HEK293 (cell line): ENCODE measurements around the gene PHACTR2.

ENCODE experiments used
- CTCF ChIA-PET: fragments of 350-600 bp; formaldehyde crosslinking; extraction: SDS; loops from one replicate; lab custom pipeline; 2021; ENCODE audit warnings: antibody characterized with exemption; lab: Yijun Ruan, JAX
- POLR2A ChIA-PET: fragments of 300-600 bp; formaldehyde crosslinking; extraction: SDS; loops from one replicate; lab custom pipeline; 2020; ENCODE audit warnings: antibody characterized with exemption, inconsistent platforms; lab: Yijun Ruan, JAX
- H3K27ac ChIP-seq: fragments of 200-500 bp; sonication (Bioruptor generic); 2 replicates; pipeline ENCODE4 v1.5.1; 2014; ENCODE audit warnings: low read depth, low read length, control low read depth, inconsistent platforms; ENCODE audit errors: extremely low read depth
- H3K36me3 ChIP-seq, 2 experiments: fragments of 200-500 bp in 1 of 2; sonication (Bioruptor generic) in 1 of 2; 1 replicate in 1 of 2; 2 replicates in 1 of 2; pipeline ENCODE4 v1.5.1; 2014 to 2017; ENCODE audit warnings: inconsistent platforms in 2 of 2, low read length in 2 of 2; ENCODE audit not compliant: control insufficient read depth in 2 of 2, insufficient read depth in 1 of 2
- H3K4me1 ChIP-seq: fragments of 200-500 bp; sonication (Bioruptor generic); 2 replicates; pipeline ENCODE4 v1.5.1; 2014; ENCODE audit warnings: mild to moderate bottlenecking, low read length, inconsistent platforms; ENCODE audit not compliant: control insufficient read depth, insufficient read depth
- H3K4me3 ChIP-seq: 2 replicates; pipeline ENCODE4 v1.5.1; 2011; ENCODE audit warnings: low read depth, mild to moderate bottlenecking, control low read depth, low read length, moderate library complexity
- H3K9me3 ChIP-seq: fragments of 200-500 bp; sonication (Bioruptor generic); 2 replicates; pipeline ENCODE4 v1.5.1; 2014; ENCODE audit warnings: low read depth, low read length, inconsistent platforms; ENCODE audit not compliant: control insufficient read depth, insufficient read depth
- KLF1 ChIP-seq: fragments of 450-650 bp; formaldehyde crosslinking; IDR thresholded peaks from 2 replicates; pipeline ENCODE4 v1.5.1; 2016; ENCODE audit warnings: missing biosample characterization, missing genetic modification characterization
- SETDB1 ChIP-seq: IDR thresholded peaks from one replicate; pipeline ENCODE4 v1.6.1; 2017; ENCODE audit warnings: mild to moderate bottlenecking, low read length, moderate library complexity, mixed read lengths; ENCODE audit not compliant: insufficient read length
- WT1 ChIP-seq: fragments of 450-650 bp; formaldehyde crosslinking; IDR thresholded peaks from 2 replicates; pipeline ENCODE4 v1.5.1; 2016; ENCODE audit warnings: missing biosample characterization, missing genetic modification characterization
- ZBTB1 ChIP-seq: fragments of 450-650 bp; formaldehyde crosslinking; IDR thresholded peaks from 2 replicates; pipeline ENCODE4 v1.5.1; 2016; ENCODE audit warnings: missing biosample characterization, missing genetic modification characterization
- ZNF341 ChIP-seq: fragments of 450-650 bp; formaldehyde crosslinking; IDR thresholded peaks from 2 replicates; pipeline ENCODE4; 2016; ENCODE audit warnings: low read depth, missing biosample characterization, missing genetic modification characterization
- ZNF510 ChIP-seq: fragments of 450-650 bp; formaldehyde crosslinking; IDR thresholded peaks from 2 replicates; pipeline ENCODE4 v1.5.1; 2018; ENCODE audit warnings: mild to moderate bottlenecking, missing genetic modification characterization, missing biosample characterization; ENCODE audit not compliant: insufficient replicate concordance
- ZNF514 ChIP-seq: fragments of 450-650 bp; formaldehyde crosslinking; IDR thresholded peaks from 2 replicates; pipeline ENCODE4 v1.5.1; 2016; ENCODE audit warnings: missing biosample characterization, missing genetic modification characterization
- ZNF521 ChIP-seq: fragments of 450-650 bp; formaldehyde crosslinking; IDR thresholded peaks from 2 replicates; pipeline ENCODE4 v1.5.1; 2017; ENCODE audit warnings: missing biosample characterization, mild to moderate bottlenecking, missing genetic modification characterization
- ZNF660 ChIP-seq: fragments of 450-650 bp; IDR thresholded peaks from 2 replicates; pipeline ENCODE4 v1.5.1; 2018; ENCODE audit warnings: missing biosample characterization, mild to moderate bottlenecking, missing genetic modification characterization
- ZNF670 ChIP-seq: fragments of 450-650 bp; formaldehyde crosslinking; IDR thresholded peaks from 2 replicates; pipeline ENCODE4 v1.5.1; 2016; ENCODE audit warnings: missing biosample characterization, missing genetic modification characterization, low read depth
- ZNF777 ChIP-seq: fragments of 450-650 bp; formaldehyde crosslinking; IDR thresholded peaks from 2 replicates; pipeline ENCODE4 v1.5.1; 2017; ENCODE audit warnings: missing biosample characterization, missing genetic modification characterization, borderline replicate concordance
- TF ChIP-seq, protein P1 (sequence below): fragments of 450-650 bp; formaldehyde crosslinking; IDR thresholded peaks from 2 replicates; pipeline ENCODE4 v1.5.1; 2016; ENCODE audit warnings: missing biosample characterization, missing genetic modification characterization
- TF ChIP-seq, protein P2 (sequence below): fragments of 450-650 bp; formaldehyde crosslinking; IDR thresholded peaks from 2 replicates; pipeline ENCODE4 v1.5.1; 2017; ENCODE audit warnings: missing biosample characterization, missing genetic modification characterization
- TF ChIP-seq, protein P3 (sequence below): fragments of 450-650 bp; formaldehyde crosslinking; IDR thresholded peaks from 2 replicates; pipeline ENCODE4 v1.5.1; 2016; ENCODE audit warnings: missing biosample characterization, missing genetic modification characterization
- TF ChIP-seq, protein P4 (sequence below): fragments of 450-650 bp; formaldehyde crosslinking; IDR thresholded peaks from 2 replicates; pipeline ENCODE4 v1.5.1; 2016; ENCODE audit warnings: missing biosample characterization, missing genetic modification characterization

PHACTR2 gene

GRCh38 chr6:143677577-143677890 is 231 bp upstream of the PHACTR2 start:
- POLR2A ChIA-PET, result interaction anchor here (1.8 kb wide), 2 partner anchors 67 to 165 kb away, joined by 6 to 8 read pairs; partner anchors contain the start of gene LTV1
- no peaks in the 10 kb centered on the region for H3K36me3 ChIP-seq
- peaks cover 25% of the 10 kb centered on the region; the same call in 1 of the 2 replicates for H3K4me1 ChIP-seq
- TF ChIP-seq ZNF521 (no peak), KLF1 (tag by site-specific recombination) (no peak), ZBTB1 (tag by site-specific recombination) (no peak), WT1 (tag by site-specific recombination) (peak; percentile 90), ZNF670 (no peak)
- TF ChIP-seq, protein P1, sequence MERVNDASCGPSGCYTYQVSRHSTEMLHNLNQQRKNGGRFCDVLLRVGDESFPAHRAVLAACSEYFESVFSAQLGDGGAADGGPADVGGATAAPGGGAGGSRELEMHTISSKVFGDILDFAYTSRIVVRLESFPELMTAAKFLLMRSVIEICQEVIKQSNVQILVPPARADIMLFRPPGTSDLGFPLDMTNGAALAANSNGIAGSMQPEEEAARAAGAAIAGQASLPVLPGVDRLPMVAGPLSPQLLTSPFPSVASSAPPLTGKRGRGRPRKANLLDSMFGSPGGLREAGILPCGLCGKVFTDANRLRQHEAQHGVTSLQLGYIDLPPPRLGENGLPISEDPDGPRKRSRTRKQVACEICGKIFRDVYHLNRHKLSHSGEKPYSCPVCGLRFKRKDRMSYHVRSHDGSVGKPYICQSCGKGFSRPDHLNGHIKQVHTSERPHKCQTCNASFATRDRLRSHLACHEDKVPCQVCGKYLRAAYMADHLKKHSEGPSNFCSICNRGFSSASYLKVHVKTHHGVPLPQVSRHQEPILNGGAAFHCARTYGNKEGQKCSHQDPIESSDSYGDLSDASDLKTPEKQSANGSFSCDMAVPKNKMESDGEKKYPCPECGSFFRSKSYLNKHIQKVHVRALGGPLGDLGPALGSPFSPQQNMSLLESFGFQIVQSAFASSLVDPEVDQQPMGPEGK, result peak; percentile 64
- TF ChIP-seq, protein P2, sequence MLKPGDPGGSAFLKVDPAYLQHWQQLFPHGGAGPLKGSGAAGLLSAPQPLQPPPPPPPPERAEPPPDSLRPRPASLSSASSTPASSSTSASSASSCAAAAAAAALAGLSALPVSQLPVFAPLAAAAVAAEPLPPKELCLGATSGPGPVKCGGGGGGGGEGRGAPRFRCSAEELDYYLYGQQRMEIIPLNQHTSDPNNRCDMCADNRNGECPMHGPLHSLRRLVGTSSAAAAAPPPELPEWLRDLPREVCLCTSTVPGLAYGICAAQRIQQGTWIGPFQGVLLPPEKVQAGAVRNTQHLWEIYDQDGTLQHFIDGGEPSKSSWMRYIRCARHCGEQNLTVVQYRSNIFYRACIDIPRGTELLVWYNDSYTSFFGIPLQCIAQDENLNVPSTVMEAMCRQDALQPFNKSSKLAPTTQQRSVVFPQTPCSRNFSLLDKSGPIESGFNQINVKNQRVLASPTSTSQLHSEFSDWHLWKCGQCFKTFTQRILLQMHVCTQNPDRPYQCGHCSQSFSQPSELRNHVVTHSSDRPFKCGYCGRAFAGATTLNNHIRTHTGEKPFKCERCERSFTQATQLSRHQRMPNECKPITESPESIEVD (tag by site-specific recombination), result peak; percentile 62
- TF ChIP-seq, all 188 proteins: peak for 3
- H3K27ac ChIP-seq, result no peak overlapping the region
- CTCF ChIA-PET, result interaction anchor here (3.0 kb wide), 1 partner anchor 102 kb away, joined by 10 read pairs; no protein-coding TSS in a partner anchor
- H3K9me3 ChIP-seq, result no peaks in the 10 kb centered on the region
- H3K4me3 ChIP-seq, result peak overlapping the region; percentile 71

GRCh38 chr6:143679041-143679440 is 1.3 kb downstream of the PHACTR2 start:
- peak overlapping the region; percentile 71 for H3K4me3 ChIP-seq
- ChIA-PET POLR2A (interaction anchor here (1.1 to 1.8 kb wide), 4 partner anchors 11 to 164 kb away, joined by 3 to 8 read pairs (median 4); partner anchors contain the start of gene LTV1), CTCF (interaction anchor here (1.1 to 3.0 kb wide), 2 partner anchors 87 to 103 kb away, joined by 4 to 10 read pairs; no protein-coding TSS in a partner anchor)
- no peak for TF ChIP-seq ZNF660 (tag by site-specific recombination)
- no peak for TF ChIP-seq ZBTB1 (tag by site-specific recombination)
- peak; percentile 77; the same call in 1 of the 2 replicates for TF ChIP-seq ZNF341 (tag by site-specific recombination)
- TF ChIP-seq, protein P3, sequence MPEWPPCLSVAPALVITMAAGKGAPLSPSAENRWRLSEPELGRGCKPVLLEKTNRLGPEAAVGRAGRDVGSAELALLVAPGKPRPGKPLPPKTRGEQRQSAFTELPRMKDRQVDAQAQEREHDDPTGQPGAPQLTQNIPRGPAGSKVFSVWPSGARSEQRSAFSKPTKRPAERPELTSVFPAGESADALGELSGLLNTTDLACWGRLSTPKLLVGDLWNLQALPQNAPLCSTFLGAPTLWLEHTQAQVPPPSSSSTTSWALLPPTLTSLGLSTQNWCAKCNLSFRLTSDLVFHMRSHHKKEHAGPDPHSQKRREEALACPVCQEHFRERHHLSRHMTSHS, result no peak
- no peak overlapping the region; the same call in 1 of the 2 replicates for H3K27ac ChIP-seq
- H3K4me1 ChIP-seq, result peaks cover 16% of the 10 kb centered on the region; the same call in 1 of the 2 replicates
- no peaks in the 10 kb centered on the region for H3K9me3 ChIP-seq
- H3K36me3 ChIP-seq, result no peaks in the 10 kb centered on the region

DNA sequence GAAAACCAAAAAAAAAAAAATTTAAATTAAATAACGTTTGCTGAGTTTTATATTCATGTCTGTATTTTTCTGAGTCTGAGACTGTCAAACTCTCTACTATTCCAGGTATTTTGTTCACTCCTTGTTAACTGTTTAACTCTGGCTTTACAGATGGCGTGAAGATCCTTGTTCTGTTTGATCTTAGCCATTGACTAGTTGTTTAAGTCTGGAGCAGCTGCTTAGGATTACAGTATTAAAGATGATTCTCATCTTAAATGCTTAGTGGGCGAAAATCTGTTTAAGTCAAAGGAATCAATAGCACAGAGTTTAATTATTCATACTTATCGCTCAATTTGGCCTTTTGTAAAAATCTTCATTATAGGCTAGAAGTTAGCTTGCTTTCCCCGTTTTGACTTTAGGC is 2.4 kb downstream of the PHACTR2 start:
- H3K4me1 ChIP-seq, result peaks cover 16% of the 10 kb centered on the region; the same call in 1 of the 2 replicates
- H3K9me3 ChIP-seq, result no peaks in the 10 kb centered on the region
- H3K36me3 ChIP-seq, result no peaks in the 10 kb centered on the region
- H3K27ac ChIP-seq, result no peak overlapping the region
- TF ChIP-seq ZNF777 (tag by site-specific recombination) (no peak), ZNF510 (tag by site-specific recombination) (no peak), ZNF514 (tag by site-specific recombination) (no peak)
- H3K4me3 ChIP-seq, result no peak overlapping the region
- ChIA-PET CTCF (interaction anchor here (1.1 kb wide), 2 partner anchors 10 to 88 kb away, joined by 4 read pairs; no protein-coding TSS in a partner anchor), POLR2A (no interaction called here)

GRCh38 chr6:143682805-143683204 is 5.0 kb downstream of the PHACTR2 start:
- ChIA-PET POLR2A (no interaction called here), CTCF (no interaction called here)
- Histone ChIP-seq H3K4me1 (no peaks in the 10 kb centered on the region), H3K4me3 (no peak overlapping the region), H3K36me3 (no peaks in the 10 kb centered on the region), H3K27ac (no peak overlapping the region), H3K9me3 (no peaks in the 10 kb centered on the region)
- TF ChIP-seq, protein P4, sequence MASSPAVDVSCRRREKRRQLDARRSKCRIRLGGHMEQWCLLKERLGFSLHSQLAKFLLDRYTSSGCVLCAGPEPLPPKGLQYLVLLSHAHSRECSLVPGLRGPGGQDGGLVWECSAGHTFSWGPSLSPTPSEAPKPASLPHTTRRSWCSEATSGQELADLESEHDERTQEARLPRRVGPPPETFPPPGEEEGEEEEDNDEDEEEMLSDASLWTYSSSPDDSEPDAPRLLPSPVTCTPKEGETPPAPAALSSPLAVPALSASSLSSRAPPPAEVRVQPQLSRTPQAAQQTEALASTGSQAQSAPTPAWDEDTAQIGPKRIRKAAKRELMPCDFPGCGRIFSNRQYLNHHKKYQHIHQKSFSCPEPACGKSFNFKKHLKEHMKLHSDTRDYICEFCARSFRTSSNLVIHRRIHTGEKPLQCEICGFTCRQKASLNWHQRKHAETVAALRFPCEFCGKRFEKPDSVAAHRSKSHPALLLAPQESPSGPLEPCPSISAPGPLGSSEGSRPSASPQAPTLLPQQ (tag by site-specific recombination), result no peak
- peak; percentile 66 for TF ChIP-seq SETDB1
